Activated CD8-positive, alpha-beta T cell treated with anti-CD3 and anti-CD28 coated beads for 36 hours (primary cell): ENCODE data around the gene ST3GAL2. TPM values are rescaled to one million over a fixed set of nuclear protein-coding genes. Genes with fewer than 3 reads are reported as not detected.

Source experiments
- ATAC-seq: fragments of 200-7000 bp; cut with Tn5 transposase; one replicate; pipeline ENCODE4 v1.10.0; 2021; ENCODE audit warnings: mild to moderate bottlenecking, moderate library complexity
- CTCF ChIA-PET: fragments of 350-600 bp; sonication (Branson Sonifier 250); formaldehyde crosslinking; loops from one replicate; lab custom pipeline; 2021; ENCODE audit warnings: antibody characterized with exemption; lab: Charles Lee
- POLR2A ChIA-PET: fragments of 350-600 bp; sonication (Branson Sonifier 250); formaldehyde crosslinking; loops from one replicate; lab custom pipeline; 2021; ENCODE audit warnings: antibody characterized with exemption; lab: Charles Lee
- DNase-seq: peaks from one replicate; pipeline ENCODE4 v3.0.0-alpha.2; 2020
- H3K27ac Mint-ChIP-seq: one replicate; pipeline ENCODE4 v1.8.0; 2021; ENCODE audit warnings: mild to moderate bottlenecking, mixed read lengths
- H3K27me3 Mint-ChIP-seq: one replicate; pipeline ENCODE4 v1.8.0; 2021; ENCODE audit warnings: mixed read lengths
- H3K36me3 Mint-ChIP-seq: one replicate; pipeline ENCODE4 v1.8.0; 2021; ENCODE audit warnings: low read depth, mixed read lengths
- H3K4me1 Mint-ChIP-seq: one replicate; pipeline ENCODE4 v1.8.0; 2021; ENCODE audit warnings: low read depth, mixed read lengths
- H3K4me3 Mint-ChIP-seq: one replicate; pipeline ENCODE4 v1.8.0; 2021; ENCODE audit warnings: mild to moderate bottlenecking, moderate library complexity, mixed read lengths
- H3K9me3 Mint-ChIP-seq: one replicate; pipeline ENCODE4 v1.8.0; 2021; ENCODE audit warnings: mixed read lengths
- intact Hi-C: fragments of 100-400 bp; cut with micrococcal nuclease; formaldehyde crosslinking; loops from one replicate; pipeline ENCODE4 v1.10.0; 2022
- total RNA-seq, 2 experiments: library from RNA; stranded (reverse); gene quantifications; one replicate each; pipeline ENCODE4 v1.2.3, GENCODE V29; 2021
- TF ChIP-seq, protein P1 (sequence below): fragments of 200-600 bp; IDR thresholded peaks from one replicate; pipeline ENCODE4 v1.8.0; 2022; ENCODE audit warnings: antibody characterized with exemption, mild to moderate bottlenecking

The ST3GAL2 gene
- total RNA-seq, 2 experiments from 2014 or later = 13.2 to 19.0 TPM

GRCh38 chr16:70481929-70482536 is 43.1 kb upstream of the ST3GAL2 start:
- no peak for DNase-seq
- H3K4me3 Mint-ChIP-seq = no peak overlapping the region
- no peak for ATAC-seq
- no peak overlapping the region for H3K27ac Mint-ChIP-seq
- CTCF ChIA-PET = no interaction called here
- TF ChIP-seq, protein P1, sequence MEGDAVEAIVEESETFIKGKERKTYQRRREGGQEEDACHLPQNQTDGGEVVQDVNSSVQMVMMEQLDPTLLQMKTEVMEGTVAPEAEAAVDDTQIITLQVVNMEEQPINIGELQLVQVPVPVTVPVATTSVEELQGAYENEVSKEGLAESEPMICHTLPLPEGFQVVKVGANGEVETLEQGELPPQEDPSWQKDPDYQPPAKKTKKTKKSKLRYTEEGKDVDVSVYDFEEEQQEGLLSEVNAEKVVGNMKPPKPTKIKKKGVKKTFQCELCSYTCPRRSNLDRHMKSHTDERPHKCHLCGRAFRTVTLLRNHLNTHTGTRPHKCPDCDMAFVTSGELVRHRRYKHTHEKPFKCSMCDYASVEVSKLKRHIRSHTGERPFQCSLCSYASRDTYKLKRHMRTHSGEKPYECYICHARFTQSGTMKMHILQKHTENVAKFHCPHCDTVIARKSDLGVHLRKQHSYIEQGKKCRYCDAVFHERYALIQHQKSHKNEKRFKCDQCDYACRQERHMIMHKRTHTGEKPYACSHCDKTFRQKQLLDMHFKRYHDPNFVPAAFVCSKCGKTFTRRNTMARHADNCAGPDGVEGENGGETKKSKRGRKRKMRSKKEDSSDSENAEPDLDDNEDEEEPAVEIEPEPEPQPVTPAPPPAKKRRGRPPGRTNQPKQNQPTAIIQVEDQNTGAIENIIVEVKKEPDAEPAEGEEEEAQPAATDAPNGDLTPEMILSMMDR = no peak
- H3K9me3 Mint-ChIP-seq = no peaks in the 10 kb centered on the region
- H3K27me3 Mint-ChIP-seq = no peaks in the 10 kb centered on the region
- intact Hi-C loops = no loop called here
- no peaks in the 10 kb centered on the region for H3K36me3 Mint-ChIP-seq
- peaks cover 18% of the 10 kb centered on the region for H3K4me1 Mint-ChIP-seq
- POLR2A ChIA-PET = interaction anchor here (0.6 kb wide), 1 partner anchor 9 kb away, joined by 3 read pairs; no protein-coding TSS in a partner anchor

DNA sequence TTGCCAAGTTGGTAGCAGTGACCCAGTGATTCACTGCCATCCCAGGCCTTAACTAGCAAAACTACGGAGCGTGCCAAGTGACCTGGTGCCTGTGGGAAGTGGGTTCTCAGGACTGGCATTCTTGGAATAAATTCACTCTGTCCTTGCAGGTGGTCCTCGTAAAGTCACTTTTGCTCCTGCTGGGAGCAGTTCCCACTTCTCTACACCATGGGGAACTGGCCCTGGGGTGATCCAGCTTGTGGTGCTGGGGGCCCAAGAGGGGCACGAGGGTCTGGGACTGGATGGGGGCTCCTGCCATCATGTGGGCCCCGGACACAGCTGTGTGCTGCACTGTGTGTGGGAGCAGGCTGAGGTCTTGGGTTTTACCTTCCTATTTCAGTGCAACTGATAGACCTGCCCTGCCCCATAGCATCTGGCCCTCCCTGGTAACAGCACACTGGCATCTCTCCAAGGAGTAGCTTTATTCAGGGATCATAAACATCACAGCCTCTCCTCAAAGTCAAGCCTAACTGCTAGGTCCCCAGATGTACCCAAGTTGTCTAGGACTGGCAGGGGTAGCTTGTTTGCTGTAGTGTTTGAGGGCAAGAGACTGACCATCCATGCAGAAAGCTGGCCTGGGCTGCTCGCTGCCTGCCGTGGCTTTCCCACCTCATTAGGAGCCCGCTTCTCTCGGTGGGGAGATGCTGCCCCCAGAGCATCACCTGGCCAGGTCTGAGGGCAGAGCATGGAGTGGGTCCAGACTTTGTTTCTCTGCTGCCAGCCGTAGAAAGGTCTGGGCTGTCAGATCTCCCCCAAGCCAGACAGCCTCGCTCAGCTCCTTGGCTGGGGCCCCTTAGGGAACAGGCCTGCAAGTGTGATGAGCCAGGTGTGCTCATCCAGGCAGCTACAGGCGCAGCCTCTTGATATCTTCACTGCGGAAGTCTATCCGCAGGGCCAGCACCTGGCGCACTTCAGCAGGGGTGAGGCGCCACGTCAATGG is 41.5 kb upstream of the ST3GAL2 start:
- Mint-ChIP-seq H3K4me1 (peaks cover 29% of the 10 kb centered on the region), H3K36me3 (peaks cover 3% of the 10 kb centered on the region), H3K4me3 (no peak overlapping the region), H3K27ac (no peak overlapping the region), H3K27me3 (no peaks in the 10 kb centered on the region), H3K9me3 (no peaks in the 10 kb centered on the region)
- ATAC-seq (no peak), DNase-seq (no peak)
- ChIA-PET POLR2A (interaction anchor here (0.8 to 2.0 kb wide), 3 partner anchors 8 to 43 kb away, joined by 3 to 5 read pairs (median 4); partner anchors contain the start of genes COG4 and SF3B3), CTCF (no interaction called here)
- intact Hi-C loops = no loop called here
- TF ChIP-seq, protein P1 = no peak

- intact Hi-C loops = loop anchor here (5.0 kb wide), 1 partner anchor 87 kb away; no protein-coding TSS in a partner anchor
- ChIA-PET CTCF (interaction anchor here (1.0 to 1.1 kb wide), 2 partner anchors 84 to 129 kb away, joined by 4 to 5 read pairs; no protein-coding TSS in a partner anchor), POLR2A (interaction anchor here (1.3 to 3.5 kb wide), 7 partner anchors 9 to 132 kb away, joined by 3 to 27 read pairs (median 5); partner anchors contain the start of genes COG4 and DDX19A)
- H3K27ac Mint-ChIP-seq = peak overlapping the region; percentile 25
- H3K4me1 Mint-ChIP-seq = peaks cover 29% of the 10 kb centered on the region
- H3K9me3 Mint-ChIP-seq = no peaks in the 10 kb centered on the region
- H3K27me3 Mint-ChIP-seq = no peaks in the 10 kb centered on the region
- peaks cover 3% of the 10 kb centered on the region for H3K36me3 Mint-ChIP-seq
- no peak overlapping the region for H3K4me3 Mint-ChIP-seq
- ATAC-seq = no peak
- TF ChIP-seq, protein P1 = no peak
- no peak for DNase-seq
These were observed 40.0 kb upstream of the ST3GAL2 start for GRCh38 chr16:70478912-70479341.

DNA sequence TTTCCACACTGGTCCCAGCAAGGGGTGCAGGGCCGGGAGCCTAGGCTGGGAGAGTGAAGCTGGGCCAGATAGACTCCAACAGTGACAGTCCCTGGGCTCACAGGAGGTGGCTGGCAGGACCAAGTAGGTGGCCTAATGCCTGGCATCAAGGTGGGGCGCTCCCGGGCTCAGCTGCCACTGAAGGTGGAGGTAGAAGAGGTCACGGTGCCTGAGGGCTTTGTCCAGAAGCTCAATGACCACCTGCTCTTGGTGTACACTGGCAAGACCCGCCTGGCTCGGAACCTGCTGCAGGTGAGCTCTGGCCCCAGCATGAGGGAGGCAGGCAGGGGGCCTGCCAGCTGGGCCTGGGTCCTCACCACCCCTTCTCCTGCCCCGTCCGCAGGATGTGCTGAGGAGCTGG is 39.3 kb upstream of the ST3GAL2 start:
- TF ChIP-seq, protein P1 = no peak
- Mint-ChIP-seq H3K4me3 (no peak overlapping the region), H3K27me3 (no peaks in the 10 kb centered on the region), H3K9me3 (no peaks in the 10 kb centered on the region), H3K4me1 (peaks cover 29% of the 10 kb centered on the region), H3K27ac (peak overlapping the region; percentile 92), H3K36me3 (peaks cover 3% of the 10 kb centered on the region)
- intact Hi-C loops = loop anchor here (5.0 kb wide), 1 partner anchor 86 kb away; no protein-coding TSS in a partner anchor
- ChIA-PET POLR2A (interaction anchor here (0.5 to 3.5 kb wide), 10 partner anchors 10 to 131 kb away, joined by 3 to 27 read pairs (median 5); partner anchors contain the start of genes COG4, DDX19A and ST3GAL2), CTCF (interaction anchor here (0.9 to 2.0 kb wide), 4 partner anchors 14 to 128 kb away, joined by 3 to 7 read pairs (median 4); no protein-coding TSS in a partner anchor)
- DNase-seq = no peak
- ATAC-seq = no peak
